CD4-positive, alpha-beta T cell treated with Interleukin-4 for 4 hours (primary cell): Measurements from ENCODE around the gene FRYL.
"Not testable (repeated sequence)": the region's sequence is repeated elsewhere in the genome, so short reads cannot be mapped to it uniquely, and the experiment has no call there.

ENCODE experiments used
- DNase-seq: peaks from one replicate; pipeline ENCODE4 v3.0.0-alpha.2; 2020

Gene FRYL

GRCh38 chr4:48742412-48742811 lies 37.7 kb downstream of the FRYL start:
- no peak for DNase-seq

- no peak for DNase-seq
Observed at GRCh38 chr4:48739560-48740019, 40.5 kb downstream of the FRYL start.

GRCh38 chr4:48738856-48739255 lies 41.2 kb downstream of the FRYL start:
- no peak for DNase-seq

GRCh38 chr4:48728906-48729496 lies 51.1 kb downstream of the FRYL start:
- DNase-seq: peak; percentile 42

GRCh38 chr4:48727666-48728459 lies 52.2 kb downstream of the FRYL start:
- no peak for DNase-seq

- DNase-seq: no peak
Observed at GRCh38 chr4:48725414-48725813, 54.7 kb downstream of the FRYL start.

- DNase-seq: no peak
Observed at GRCh38 chr4:48722509-48723446, 57.3 kb downstream of the FRYL start.

GRCh38 chr4:48720459-48720858 lies 59.6 kb downstream of the FRYL start:
- no peak for DNase-seq

- DNase-seq: no peak
Observed at GRCh38 chr4:48718818-48719465, 61.1 kb downstream of the FRYL start.

- DNase-seq: not testable (repeated sequence)
Observed at GRCh38 chr4:48716285-48716684, 63.8 kb downstream of the FRYL start.

- DNase-seq: no peak
Observed at GRCh38 chr4:48710446-48711209, 69.5 kb downstream of the FRYL start.

- DNase-seq: no peak
Observed at GRCh38 chr4:48709901-48710300, 70.2 kb downstream of the FRYL start.

GRCh38 chr4:48708610-48709009 lies 71.5 kb downstream of the FRYL start:
- DNase-seq: no peak

- DNase-seq: no peak
Observed at GRCh38 chr4:48706736-48707135, 73.3 kb downstream of the FRYL start.

- no peak for DNase-seq
Observed at GRCh38 chr4:48705609-48706008, 74.5 kb downstream of the FRYL start.

GRCh38 chr4:48704091-48704802 lies 75.8 kb downstream of the FRYL start:
- no peak for DNase-seq

- no peak for DNase-seq
Observed at GRCh38 chr4:48699475-48699874, 80.6 kb downstream of the FRYL start.

GRCh38 chr4:48698029-48698971 lies 81.8 kb downstream of the FRYL start:
- DNase-seq: no peak

- DNase-seq: not testable (repeated sequence)
Observed at GRCh38 chr4:48697516-48697915, 82.6 kb downstream of the FRYL start.

GRCh38 chr4:48694824-48695223 lies 85.3 kb downstream of the FRYL start:
- DNase-seq: no peak
